GM19193 (cell line): ENCODE measurements around the gene IQGAP3.

ENCODE experiments used
- POLR2A ChIP-seq: IDR thresholded peaks from 4 replicates; pipeline ENCODE4 v1.6.1; 2011; ENCODE audit not compliant: insufficient read depth, insufficient read length; ENCODE audit errors: extremely low read depth

IQGAP3 gene

DNA sequence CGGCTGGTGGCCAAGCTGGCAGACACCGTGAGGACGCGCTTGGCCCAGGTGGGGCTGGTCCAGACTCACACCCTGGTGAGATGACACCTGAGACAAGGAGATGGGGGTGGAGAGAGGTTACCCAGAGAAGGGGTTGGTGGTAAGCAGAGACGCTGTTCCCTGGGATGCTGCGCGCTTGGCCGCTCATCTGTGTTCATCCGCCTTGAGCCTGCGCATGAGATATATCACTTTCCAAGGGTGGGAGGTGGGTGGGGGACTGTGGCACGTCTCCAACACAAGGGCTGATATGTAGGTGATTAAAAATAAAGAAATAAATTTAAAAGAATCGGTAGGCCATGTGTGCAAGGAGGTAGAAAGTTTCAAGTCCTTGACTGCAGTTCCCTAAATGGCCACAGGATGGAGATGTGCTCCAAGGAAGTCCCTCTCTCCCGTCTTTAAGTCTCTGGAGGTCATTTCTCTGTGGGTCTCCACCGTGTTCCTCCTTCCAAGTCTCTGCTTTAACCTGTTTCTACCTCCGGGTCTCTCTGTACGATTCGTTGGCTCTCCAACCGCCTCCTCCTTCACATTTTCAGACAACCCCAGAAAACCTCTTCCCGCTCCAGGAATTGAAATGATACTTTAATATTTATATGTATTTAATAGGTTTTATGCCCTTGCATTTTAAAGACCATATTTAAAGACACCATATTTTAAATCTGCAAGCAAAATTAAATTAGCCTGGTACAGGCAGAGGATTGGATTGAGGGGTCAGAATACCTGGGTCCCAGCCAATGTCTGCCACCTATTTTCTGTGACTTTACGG lies 11.7 kb upstream of the IQGAP3 start:
- TF ChIP-seq POLR2A: no peak

DNA sequence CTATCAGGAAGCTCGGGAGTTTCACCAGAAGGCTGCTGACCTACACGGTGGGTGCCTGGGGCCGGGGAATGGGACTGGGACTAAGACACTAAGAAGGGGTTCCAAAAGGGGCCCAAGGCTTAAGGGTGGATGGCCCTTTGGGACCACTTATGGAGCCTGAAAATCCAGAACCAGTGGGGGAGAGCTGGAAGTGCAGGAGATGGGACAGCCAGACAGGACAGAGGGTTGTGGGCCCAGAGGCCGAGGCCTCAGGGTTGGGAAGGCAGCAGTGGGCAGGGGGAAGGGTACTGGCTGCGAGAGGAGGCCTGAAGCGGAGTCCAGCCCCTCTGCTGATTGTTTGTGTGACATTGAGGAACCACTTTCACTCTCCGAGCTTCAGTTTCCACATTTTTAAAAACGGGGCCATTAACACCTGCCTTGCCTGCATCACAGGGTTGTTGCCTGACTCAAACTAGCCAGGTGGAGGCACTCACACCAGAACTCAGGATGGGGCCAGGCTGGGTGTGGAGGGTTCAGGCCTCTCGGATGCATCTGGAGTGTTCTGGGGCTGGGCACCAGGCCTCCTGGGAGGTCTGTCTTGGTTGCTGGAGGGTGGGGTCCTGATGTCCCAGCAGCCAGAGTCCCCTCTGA lies 10.1 kb upstream of the IQGAP3 start:
- no peak for TF ChIP-seq POLR2A

DNA sequence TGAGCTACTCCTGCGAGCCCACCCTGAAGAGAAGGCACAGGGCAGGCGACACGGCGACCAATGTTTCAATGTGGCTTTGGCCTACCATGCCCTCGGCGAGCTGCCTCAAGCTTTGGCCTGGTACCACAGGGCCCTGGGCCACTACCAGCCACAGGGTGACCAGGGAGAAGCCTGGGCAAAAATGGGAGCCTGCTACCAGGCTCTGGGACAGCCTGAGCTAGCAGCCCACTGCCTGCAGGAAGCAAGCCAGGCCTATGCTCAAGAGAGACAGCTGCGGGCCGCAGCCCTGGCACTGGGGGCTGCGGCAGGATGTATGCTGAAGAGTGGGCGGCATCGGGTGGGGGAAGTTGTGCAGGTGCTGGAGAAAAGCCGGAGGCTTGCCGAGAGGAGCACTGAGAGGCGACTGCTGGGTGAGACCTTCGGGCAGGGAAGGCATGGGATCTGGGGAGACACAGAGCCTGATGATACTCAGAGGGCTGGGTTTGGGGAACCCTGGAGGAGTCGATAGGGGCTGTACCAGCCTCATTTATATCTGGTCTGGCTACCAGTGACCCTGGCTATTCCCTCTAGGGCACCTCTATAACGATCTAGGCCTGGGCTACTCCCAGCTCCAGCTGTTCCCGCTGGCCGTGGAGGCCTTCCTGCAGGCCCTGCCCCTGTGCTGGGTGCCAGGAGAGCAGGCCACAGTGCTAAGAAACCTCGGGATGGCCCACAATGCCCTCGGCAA lies 9.5 kb upstream of the IQGAP3 start:
- TF ChIP-seq POLR2A: no peak

DNA sequence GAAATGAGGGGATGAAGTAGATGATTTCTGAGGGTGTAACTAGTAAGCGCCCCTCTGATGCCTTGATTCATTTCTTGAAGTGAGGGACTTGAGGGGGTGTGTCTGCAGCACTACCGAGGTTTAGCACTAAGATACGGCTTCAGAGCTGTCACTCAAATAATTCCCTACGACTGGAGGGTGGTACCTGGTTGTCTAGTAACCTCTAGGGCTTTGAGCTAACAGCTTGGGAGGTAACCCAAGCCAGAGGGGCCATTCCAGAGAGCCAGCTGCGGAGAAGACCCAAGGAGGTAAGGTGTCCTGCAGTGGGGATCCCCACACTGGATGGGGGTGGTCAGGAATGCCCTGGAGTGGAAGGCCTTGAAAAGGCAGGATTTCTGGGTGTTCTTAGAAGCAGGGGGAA lies 7.1 kb upstream of the IQGAP3 start, which contains the start of gene TTC24:
TSS of gene TTC24 (plus strand) at position 252 of the 400 bp plus-strand sequence. CDS start 1,642 bp downstream, outside the sequence.
- no peak for TF ChIP-seq POLR2A

DNA sequence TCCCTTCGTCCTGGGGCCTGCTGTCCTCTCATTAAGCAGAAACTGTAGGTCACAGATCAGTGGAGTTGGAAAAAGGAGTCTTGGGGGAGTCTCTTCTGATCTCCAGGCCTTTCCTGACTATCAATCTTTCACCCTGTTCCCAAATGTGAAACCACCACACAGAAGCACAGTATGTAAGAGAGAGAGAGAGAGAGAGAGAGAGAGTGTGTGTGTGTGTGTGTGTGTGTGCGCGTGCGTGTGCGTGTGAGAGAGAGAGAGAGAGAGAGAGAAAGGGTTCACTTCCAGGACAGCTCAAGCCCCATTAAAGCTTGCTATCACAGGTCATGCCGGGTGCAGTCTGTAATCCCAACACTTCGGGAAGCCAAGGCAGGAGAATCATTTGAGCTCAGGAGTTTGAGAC lies 5.7 kb upstream of the IQGAP3 start:
- TF ChIP-seq POLR2A: no peak

DNA sequence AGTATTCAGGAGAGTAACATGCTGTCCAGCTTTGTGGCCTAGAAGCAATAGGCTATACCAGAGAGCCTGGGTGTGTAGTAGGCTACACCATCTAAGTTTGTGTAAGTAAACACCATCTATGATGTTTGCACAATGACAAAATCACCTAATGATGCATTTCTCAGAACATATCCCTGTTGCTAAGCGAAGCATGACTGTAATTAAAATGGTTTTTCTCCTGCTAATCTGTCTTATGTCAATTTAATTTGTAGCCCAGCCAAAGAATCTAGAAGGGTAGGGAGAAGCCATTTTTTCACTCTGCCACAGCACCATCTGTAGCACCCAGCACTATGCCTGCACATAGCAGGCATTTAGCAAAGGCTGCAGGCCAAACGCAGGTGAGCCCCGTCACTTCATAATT lies 5.2 kb upstream of the IQGAP3 start:
- TF ChIP-seq POLR2A: no peak

DNA sequence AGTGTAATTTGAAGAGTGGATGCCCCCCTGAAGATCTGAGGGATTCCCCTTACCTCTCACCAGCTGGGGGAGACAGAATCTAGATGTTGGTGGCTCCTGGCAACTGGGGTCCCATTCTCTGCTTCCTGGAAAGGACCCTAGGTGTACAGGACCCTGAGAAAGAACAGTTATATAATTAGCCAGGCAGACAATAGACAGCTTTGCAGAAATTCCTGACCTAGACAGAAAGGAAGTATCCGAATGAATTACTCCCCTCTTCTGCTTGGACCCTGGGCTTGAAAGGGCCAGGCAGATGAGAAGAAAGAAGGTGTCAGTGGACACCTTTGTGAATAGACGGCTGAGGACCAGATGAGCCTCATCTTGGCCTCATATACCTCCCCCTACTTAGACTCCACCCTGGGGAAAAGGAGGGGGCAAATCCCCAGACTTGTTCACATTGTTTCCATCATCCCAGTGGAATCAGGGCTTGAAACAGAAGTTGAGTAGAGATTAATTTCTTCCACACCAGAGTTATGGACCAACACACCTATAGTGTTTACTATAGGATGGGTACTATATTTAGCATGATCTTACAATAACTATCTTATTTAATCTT lies 1.8 kb upstream of the IQGAP3 start:
- no peak for TF ChIP-seq POLR2A

DNA sequence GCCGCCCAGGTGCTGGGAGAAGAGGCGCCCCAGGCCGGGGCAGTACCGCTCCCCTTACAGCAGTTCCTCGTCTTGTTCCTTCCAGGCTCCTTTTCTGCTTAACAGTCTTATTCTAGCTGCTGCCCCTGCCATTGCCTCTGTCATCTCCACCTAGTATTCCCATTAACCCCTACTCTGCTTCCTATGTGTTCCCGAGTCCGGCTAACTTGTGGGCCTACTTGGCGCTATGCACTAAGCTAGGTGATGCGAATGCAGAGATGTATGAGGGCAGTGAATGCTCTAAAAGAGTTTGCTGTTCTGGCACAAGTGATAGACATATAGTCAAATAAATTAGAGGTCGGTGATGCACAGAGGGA lies 276 bp upstream of the IQGAP3 start:
- no peak for TF ChIP-seq POLR2A

DNA sequence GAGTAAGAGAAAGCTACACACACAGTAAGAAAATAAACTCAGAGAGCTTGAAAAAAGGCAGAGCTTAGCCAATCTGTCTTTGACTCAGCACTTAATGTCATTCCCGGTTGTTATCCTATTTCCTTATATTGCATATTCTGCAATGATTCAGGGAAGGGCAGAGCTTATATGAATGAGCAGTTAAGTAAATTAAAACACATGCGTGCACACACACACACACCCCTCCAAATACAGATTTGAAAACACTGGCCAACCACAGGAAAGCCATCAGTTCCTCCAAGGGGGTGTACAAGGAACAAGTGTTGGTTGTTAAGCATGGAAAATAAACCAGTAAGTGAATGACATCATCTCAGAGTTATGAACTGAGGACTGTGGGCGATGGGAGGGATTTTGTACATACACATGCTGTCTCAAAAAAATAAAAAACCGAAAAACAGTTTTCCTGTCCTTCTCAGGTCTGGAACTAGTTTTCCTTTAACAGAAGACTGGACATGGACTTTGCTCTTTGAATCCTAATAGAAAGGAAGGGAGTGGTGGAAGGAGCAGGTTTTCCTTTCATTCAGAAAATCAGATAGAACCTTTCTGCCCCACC lies 1.0 kb downstream of the IQGAP3 start:
- TF ChIP-seq POLR2A: no peak

DNA sequence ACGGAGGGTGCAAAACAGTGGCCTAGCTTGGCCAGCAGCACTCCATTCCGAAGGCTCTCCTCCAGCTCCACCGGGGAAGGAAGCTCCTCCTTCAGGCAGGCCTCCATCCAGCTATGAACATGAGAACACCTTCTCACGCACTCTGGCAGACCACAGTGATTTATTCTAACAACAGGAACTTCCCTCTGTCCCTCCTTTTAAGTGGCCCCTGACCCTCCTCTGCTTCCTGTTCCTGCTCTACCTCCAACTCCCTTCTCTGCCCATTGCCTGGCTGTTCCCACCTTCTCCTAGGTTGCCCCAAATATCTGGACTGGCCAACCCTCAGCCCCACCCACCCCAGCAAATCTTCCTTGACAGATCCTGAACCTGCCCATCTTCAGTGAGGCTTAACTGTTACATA lies 5.9 kb downstream of the IQGAP3 start:
- TF ChIP-seq POLR2A: no peak

DNA sequence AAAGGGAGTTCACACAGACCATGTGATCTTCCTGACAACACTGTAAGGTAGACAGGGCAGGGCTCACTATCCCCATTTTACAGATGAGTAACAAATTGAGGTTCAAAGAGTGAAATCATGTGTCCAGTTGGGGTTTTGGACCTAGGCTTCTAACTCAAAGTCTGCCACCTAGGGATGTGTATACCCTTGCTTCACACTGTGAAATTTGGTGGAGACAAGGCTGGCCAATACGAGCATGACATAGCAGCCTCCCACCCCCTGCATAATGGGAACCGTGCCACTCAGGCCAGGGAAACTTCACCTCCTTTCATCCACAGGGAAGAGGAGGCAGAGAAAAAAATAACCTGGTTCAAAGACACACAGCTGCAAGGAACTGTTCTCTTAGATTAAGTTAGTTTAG lies 6.8 kb downstream of the IQGAP3 start:
- TF ChIP-seq POLR2A: no peak

DNA sequence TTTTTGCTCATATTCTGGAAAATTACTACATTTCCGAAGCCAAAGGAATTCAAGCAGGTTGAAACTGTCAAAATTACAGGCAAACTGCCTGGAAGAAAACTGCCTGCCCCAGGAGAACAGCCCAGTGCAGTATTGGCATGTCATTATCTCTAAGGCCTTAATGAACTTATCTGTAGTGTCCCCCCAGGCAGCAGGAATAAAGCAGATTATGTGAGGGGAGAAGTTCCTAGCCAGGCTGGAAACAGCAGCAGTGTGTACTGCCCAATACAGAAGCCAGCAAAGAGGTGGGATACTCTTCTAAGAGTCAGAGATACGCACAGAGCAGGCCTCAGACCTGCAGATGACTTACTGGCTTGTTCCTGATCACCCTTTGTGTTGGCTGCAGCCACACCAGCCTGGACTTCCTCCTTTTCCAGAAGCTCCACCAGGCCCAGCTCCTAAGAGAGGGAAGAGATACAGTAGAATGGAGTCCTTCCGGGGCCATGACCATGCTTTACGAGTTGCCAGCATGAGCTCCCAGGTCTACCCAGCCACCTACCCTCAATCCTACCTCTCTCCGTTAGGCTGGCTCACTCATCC lies 11.7 kb downstream of the IQGAP3 start:
- TF ChIP-seq POLR2A: no peak

DNA sequence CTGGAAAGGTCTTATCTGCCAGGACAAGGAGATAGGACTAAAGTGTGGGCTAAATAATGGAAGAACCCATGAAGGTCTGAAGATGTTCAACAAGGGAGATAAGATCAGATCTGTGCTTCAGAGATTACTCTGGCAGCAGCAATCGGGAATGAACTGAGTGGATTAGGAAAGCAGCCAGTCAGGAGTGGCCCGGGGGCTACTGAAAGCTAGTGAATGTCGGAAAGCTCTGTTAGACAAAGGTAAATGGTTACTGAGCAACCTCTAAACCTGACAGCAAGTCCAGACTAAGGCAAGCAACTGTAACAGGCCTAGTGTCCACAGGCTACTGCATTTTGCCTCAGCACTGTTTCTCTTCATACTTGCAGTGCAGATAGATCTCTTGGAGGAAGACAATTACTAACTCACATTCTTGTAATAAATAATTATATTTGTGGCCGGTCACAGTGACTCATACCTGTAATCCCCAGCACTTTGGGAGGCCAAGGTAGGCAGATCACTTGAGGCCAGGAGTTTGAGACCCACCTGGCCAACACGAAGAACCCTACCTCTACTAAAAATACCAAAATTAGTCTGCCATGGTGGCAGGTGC lies 12.5 kb downstream of the IQGAP3 start:
- no peak for TF ChIP-seq POLR2A

DNA sequence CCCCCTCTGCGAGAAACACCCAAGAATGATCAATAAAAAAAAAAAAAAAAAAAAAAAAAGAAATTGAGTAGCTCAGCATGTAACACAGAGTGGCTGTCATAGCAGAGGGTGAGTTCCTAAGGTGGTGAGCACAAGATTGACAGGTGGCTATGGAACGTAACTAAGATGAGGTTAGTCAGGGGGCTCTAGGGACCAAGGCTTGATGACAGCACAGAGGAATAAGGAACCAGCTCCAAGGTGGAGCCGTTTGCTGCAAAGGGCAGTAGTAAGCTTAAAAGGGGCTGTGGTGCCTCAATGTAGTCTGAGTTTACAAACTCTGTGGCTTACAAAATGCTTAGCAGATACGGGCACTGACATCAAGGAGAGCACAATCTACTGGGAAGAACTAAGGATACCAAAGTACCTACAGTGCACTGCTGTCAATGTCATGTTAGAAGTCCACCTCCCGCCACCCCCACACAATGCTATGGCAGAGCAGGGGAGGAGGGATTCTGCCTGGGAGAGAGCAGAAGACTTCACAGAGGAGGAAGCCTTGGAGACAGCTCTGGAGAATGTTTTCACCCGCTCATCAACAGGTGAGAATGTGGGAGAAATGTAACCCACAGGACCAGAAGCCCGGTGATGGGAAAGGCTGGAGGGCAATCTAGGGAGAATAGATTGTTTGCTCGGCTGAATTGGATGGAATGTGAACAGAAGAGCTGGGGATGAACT lies 13.1 kb downstream of the IQGAP3 start:
- no peak for TF ChIP-seq POLR2A

DNA sequence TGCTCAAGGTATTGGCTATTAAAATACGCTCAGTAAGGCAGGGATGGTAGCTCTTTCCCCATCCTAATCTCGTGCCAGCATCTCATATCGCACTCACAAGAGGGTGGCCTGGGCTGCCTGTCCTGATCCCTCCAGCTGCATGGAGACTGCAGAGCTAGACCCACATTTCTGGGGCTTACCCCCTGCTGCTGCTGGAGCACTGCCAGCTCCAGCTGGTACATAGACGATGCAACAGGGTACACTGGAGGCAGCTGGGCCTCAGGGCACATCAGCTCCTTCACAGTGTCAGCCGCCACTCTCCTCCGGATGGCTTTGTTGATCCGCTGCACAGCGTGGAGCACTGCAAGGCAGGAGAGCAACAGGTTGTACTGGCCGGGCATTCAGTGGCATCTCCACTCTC lies 16.0 kb downstream of the IQGAP3 start:
- no peak for TF ChIP-seq POLR2A

DNA sequence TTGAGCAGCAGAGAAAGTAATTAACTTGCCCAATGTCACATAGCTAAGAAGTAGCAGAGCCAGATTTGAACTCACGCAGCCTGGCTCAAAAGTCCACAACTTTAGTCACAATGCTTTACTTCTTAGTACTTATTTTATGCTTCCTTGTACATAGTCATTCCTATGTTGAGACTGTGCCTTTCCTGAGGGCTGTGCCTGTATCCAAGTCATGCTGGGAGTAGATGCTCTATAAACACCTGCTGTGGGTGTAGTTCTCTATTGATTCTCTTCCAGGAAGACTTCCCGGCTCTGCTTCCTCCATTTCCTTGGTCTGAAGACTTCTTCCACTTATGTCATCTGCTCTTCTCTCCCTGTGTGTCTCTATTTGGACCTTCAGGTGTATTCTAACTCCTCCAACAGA lies 16.6 kb downstream of the IQGAP3 start:
- no peak for TF ChIP-seq POLR2A
